K562 (cell line): Measurements from ENCODE around the gene ABCA7. TPM values are rescaled to one million over a fixed set of nuclear protein-coding genes. Genes with fewer than 3 reads are reported as not detected.

Source experiments
- ATAC-seq: fragments of 200-7000 bp; cut with Tn5 transposase; 3 replicates; pipeline ENCODE4 v1.9.1; 2020; ENCODE audit warnings: moderate library complexity
- BruUV-seq: library from RNA; stranded (reverse); fragments of 400-500 nt; replicated peaks from 2 replicates; lab custom pipeline; 2021; lab: Mats Ljungman, UMichigan
- CTCF ChIA-PET: fragments of 300-600 bp; formaldehyde crosslinking; extraction: SDS; loops from one replicate; lab custom pipeline; 2021; ENCODE audit warnings: low intra/inter-chr PET ratio; lab: Yijun Ruan, JAX
- POLR2A ChIA-PET: fragments of 300-600, 350-650 bp; sonication (Branson Sonifier 250); formaldehyde crosslinking; extraction: SDS; loops from one replicate; lab custom pipeline; 2021; ENCODE audit warnings: antibody characterized with exemption, inconsistent platforms; lab: Yijun Ruan, JAX
- DNase-seq, 4 experiments: peaks; one replicate each; pipeline versions ENCODE4 v3.0.0 to v3.0.0-alpha.2; 2011 to 2018; ENCODE audit warnings: low spot score in 3 of 4, mixed read lengths in 3 of 4; ENCODE audit errors: extremely low read depth in 1 of 4
- FAIRE-seq: peaks from 2 replicates; lab custom pipeline; 2011; peaks lifted over from hg19 to GRCh38; lab: Jason Lieb, UNC
- H2AFZ ChIP-seq: 2 replicates; pipeline ENCODE4 v1.6.0; 2011; ENCODE audit warnings: low read depth, low read length, control low read depth, inconsistent platforms
- H3K27ac ChIP-seq: fragments of 200-600 bp; 3 replicates; pipeline ENCODE4 v1.8.0; 2011; ENCODE audit warnings: low read depth, mild to moderate bottlenecking, control low read depth, inconsistent platforms, low read length, moderate library complexity, mixed read lengths; ENCODE audit errors: extremely low read depth
- H3K27me3 ChIP-seq, 2 experiments: fragments of 300-600 bp in 1 of 2; 2 replicates in 1 of 2; 3 replicates in 1 of 2; pipeline versions ENCODE4 v1.6.0 to v1.8.0; 2011; ENCODE audit warnings: inconsistent platforms in 2 of 2, low read length in 2 of 2, mild to moderate bottlenecking in 1 of 2, mixed read lengths in 1 of 2, moderate library complexity in 1 of 2; ENCODE audit not compliant: control insufficient read depth in 2 of 2, insufficient read depth in 2 of 2
- H3K36me3 ChIP-seq: fragments of 300-600 bp; 3 replicates; pipeline ENCODE4 v1.8.0; 2011; ENCODE audit warnings: mild to moderate bottlenecking, low read length, inconsistent platforms; ENCODE audit not compliant: control insufficient read depth, insufficient read depth
- H3K4me1 ChIP-seq, 2 experiments: fragments of 200-600 bp in 1 of 2; replicated peaks in 1 of 2; 2 replicates in 1 of 2; 3 replicates in 1 of 2; pipeline versions ENCODE4 v1.5.1 to v1.8.0; 2011; ENCODE audit warnings: inconsistent platforms in 2 of 2, low read length in 2 of 2, mild to moderate bottlenecking in 1 of 2, mixed read lengths in 1 of 2, moderate library complexity in 1 of 2; ENCODE audit not compliant: control insufficient read depth in 2 of 2, insufficient read depth in 2 of 2
- H3K4me2 ChIP-seq: 2 replicates; pipeline ENCODE4 v1.6.1; 2011; ENCODE audit warnings: low read length, control low read depth, inconsistent platforms, mixed read lengths; ENCODE audit not compliant: insufficient read depth
- H3K4me3 ChIP-seq: fragments of 200-600 bp; sonication (generic), shearing (Covaris generic); 2 replicates; pipeline ENCODE4 v1.5.1; 2016; ENCODE audit warnings: control low read depth, inconsistent platforms
- H3K79me2 ChIP-seq: fragments of 200-600 bp; 3 replicates; pipeline ENCODE4 v1.8.0; 2011; ENCODE audit warnings: low read length, inconsistent platforms; ENCODE audit not compliant: control insufficient read depth, insufficient read depth
- H3K9ac ChIP-seq, 2 experiments: 2 replicates each; pipeline versions ENCODE4 v1.6.0 to v1.6.1; 2011; ENCODE audit warnings: low read depth in 2 of 2, low read length in 2 of 2, control low read depth in 1 of 2, inconsistent platforms in 1 of 2, mild to moderate bottlenecking in 1 of 2, mixed read lengths in 1 of 2; ENCODE audit not compliant: insufficient read depth in 1 of 2
- H3K9me1 ChIP-seq: one replicate; pipeline ENCODE4 v1.6.0; 2011; ENCODE audit warnings: inconsistent platforms, mild to moderate bottlenecking, low read length, moderate library complexity; ENCODE audit not compliant: control insufficient read depth, insufficient read depth
- H3K9me3 ChIP-seq: replicated peaks from 2 replicates; pipeline ENCODE4 v1.5.1; 2011; ENCODE audit warnings: low read depth, low read length, inconsistent platforms; ENCODE audit not compliant: control insufficient read depth, insufficient read depth
- H4K20me1 ChIP-seq: replicated peaks from 2 replicates; pipeline ENCODE4 v1.6.1; 2011; ENCODE audit warnings: low read length, inconsistent platforms, mixed read lengths; ENCODE audit not compliant: control insufficient read depth, insufficient read depth
- MGA ChIP-seq: fragments of 450-650 bp; IDR thresholded peaks from 2 replicates; pipeline ENCODE4 v1.6.1; 2016; ENCODE audit warnings: mild to moderate bottlenecking, moderate library complexity
- PCBP1 ChIP-seq: fragments of 200-400 bp; formaldehyde crosslinking; IDR thresholded peaks from 2 replicates; pipeline ENCODE4 v1.6.1; 2018; ENCODE audit warnings: mild to moderate bottlenecking, low read depth, low read length; ENCODE audit not compliant: poor library complexity, severe bottlenecking
- RBM22 ChIP-seq: fragments of 200-400 bp; formaldehyde crosslinking; IDR thresholded peaks from 2 replicates; pipeline ENCODE4 v1.6.1; 2018; ENCODE audit warnings: low read length, low read depth; ENCODE audit not compliant: poor library complexity, severe bottlenecking
- SAP30 ChIP-seq: fragments of 200-600 bp; sonication (generic); IDR thresholded peaks from 2 replicates; pipeline ENCODE4 v1.6.1; 2012; ENCODE audit warnings: borderline replicate concordance, low read depth, mild to moderate bottlenecking, moderate library complexity, low read length, control low read depth, inconsistent platforms; ENCODE audit not compliant: insufficient read depth, poor library complexity, severe bottlenecking
- ZNF282 ChIP-seq: sonication (generic); formaldehyde crosslinking; IDR thresholded peaks from 2 replicates; pipeline ENCODE4 v1.8.1; 2023; ENCODE audit warnings: missing genetic modification reagents
- WGBS: fragments of 100-300 bp; shearing (Covaris generic); methylation state at CpG from one replicate; pipeline ENCODE4 v1.1.6; 2016; ENCODE audit warnings: low coverage, mixed read lengths; ENCODE audit not compliant: insufficient coverage; ENCODE audit errors: missing lambda C conversion rate; 5-methylcytosine and 5-hydroxymethylcytosine counted together
- in situ Hi-C: fragments of 300-500 bp; cut with MboI; formaldehyde crosslinking; loops from 4 replicates; pipeline ENCODE4 v1.15.0; 2018; ENCODE audit warnings: inconsistent platforms, mixed read lengths
- intact Hi-C: fragments of 100-400 bp; cut with micrococcal nuclease; formaldehyde crosslinking; loops from 2 replicates; pipeline ENCODE4 v1.14.2; 2022
- polyA plus RNA-seq, 8 experiments: library from polyadenylated mRNA; depleted of rRNA in 4 of 8; stranded (reverse) in 5 of 8; unstranded in 3 of 8; fragments of >200 nt; fragmentation: Nextera tagmentation in 2 of 8; fragmentation: Illumina TruSeq in 1 of 8; extraction: Ambion mirVana in 2 of 8; extraction: Trizol in 1 of 8; gene quantifications; 2 replicates each; pipeline versions ENCODE4 v1.2.1 to v1.2.3, GENCODE V29; 2011 to 2014; ENCODE audit warnings: inconsistent platforms in 1 of 8, missing spikeins in 1 of 8
- total RNA-seq, 7 experiments: library from RNA; depleted of rRNA in 6 of 7; stranded (reverse); fragments of >200 nt in 6 of 7; fragmentation: Illumina TruSeq in 2 of 7; extraction: Trizol in 2 of 7; gene quantifications; 2 replicates each; pipeline versions ENCODE4 v1.2.1 to v1.2.3, GENCODE V29; 2011 to 2021; ENCODE audit warnings: low replicate concordance in 1 of 7

ABCA7 gene
- total and polyA plus RNA-seq, 9 of the 15 experiments (the other 6 are each of a cell fraction or from before 2014, with no cell fraction given), result 2.3 to 96.1 (median 31.2) TPM

- TF ChIP-seq SAP30, result peak; percentile 41
These were observed 64.6 kb downstream of the ABCA7 start (continued) for GRCh38 chr19:1104311-1105007.

GRCh38 chr19:1105008-1105872, 65.3 kb downstream of the ABCA7 start:
- H3K4me1 ChIP-seq, result peaks cover 21 to 77% of the 10 kb centered on the region in 2 experiments
- no peaks in the 10 kb centered on the region for H3K27me3 ChIP-seq
- H3K79me2 ChIP-seq, result peaks cover 25% of the 10 kb centered on the region
- peak overlapping the region; percentile 98 for H3K27ac ChIP-seq
- in situ Hi-C loops, result no loop called here
- POLR2A ChIA-PET, result interaction anchor here (0.6 to 1.6 kb wide), 4 partner anchors 11 to 281 kb away, joined by 3 to 5 read pairs (median 4); partner anchors contain the start of gene CIRBP
- H2AFZ ChIP-seq, result no peak overlapping the region
- no peaks in the 10 kb centered on the region for H3K9me1 ChIP-seq
- FAIRE-seq (peak; percentile 58), ATAC-seq (no peak), DNase-seq (peak in 3 of 4 experiments; percentile 41 to 56 (median 45))
- H3K4me2 ChIP-seq, result peak overlapping the region; percentile 73
- peaks cover 46% of the 10 kb centered on the region; the same call in 2 of the 3 replicates for H3K36me3 ChIP-seq
- no peaks in the 10 kb centered on the region; the same call in 1 of the 2 replicates for H3K9me3 ChIP-seq
- 45% methylated on average over 58 of the region's 69 CpGs for WGBS
- CTCF ChIA-PET, result no interaction called here
- intact Hi-C loops, result no loop called here
- peak overlapping the region; percentile 97 for H3K4me3 ChIP-seq
- BruUV-seq, result TSS peak; percentile 64
- H4K20me1 ChIP-seq, result no peaks in the 10 kb centered on the region; the same call in 1 of the 2 replicates
- peak overlapping the region; percentile 88 to 95 for H3K9ac ChIP-seq
- peak; percentile 63 for TF ChIP-seq RBM22
- TF ChIP-seq PCBP1, result peak; percentile 32
- peak; percentile 71; the same call in 1 of the 2 replicates for TF ChIP-seq MGA
- TF ChIP-seq ZNF282 (CRISPR knock-in tag), result 0 out of 2 replicates have a peak, but pooled peaks have one; percentile 38
